ENCODE measurements around the gene BCR.

The BCR gene

GRCh38 chr22:23287136-23288095, 107.1 kb downstream of the BCR start:
- Histone ChIP-seq H3K36me3 (ENCODE audit: insufficient read depth, low read length) (peaks cover 18% of the 10 kb centered on the region), H3K4me1 (ENCODE audit: insufficient read depth, low read length) (no peaks in the 10 kb centered on the region), H3K9ac (ENCODE audit: low read depth, low read length) (no peak overlapping the region), H3K9me3 (ENCODE audit: control insufficient read depth, insufficient read depth, low read length) (no peaks in the 10 kb centered on the region)

GRCh38 chr22:23288301-23289129, 108.2 kb downstream of the BCR start:
- Histone ChIP-seq H3K9me3 (ENCODE audit: control insufficient read depth, insufficient read depth, low read length) (no peaks in the 10 kb centered on the region), H3K36me3 (ENCODE audit: insufficient read depth, low read length) (peaks cover 21% of the 10 kb centered on the region), H3K4me1 (ENCODE audit: insufficient read depth, low read length) (no peaks in the 10 kb centered on the region), H3K9ac (ENCODE audit: low read depth, low read length) (no peak overlapping the region)

DNA sequence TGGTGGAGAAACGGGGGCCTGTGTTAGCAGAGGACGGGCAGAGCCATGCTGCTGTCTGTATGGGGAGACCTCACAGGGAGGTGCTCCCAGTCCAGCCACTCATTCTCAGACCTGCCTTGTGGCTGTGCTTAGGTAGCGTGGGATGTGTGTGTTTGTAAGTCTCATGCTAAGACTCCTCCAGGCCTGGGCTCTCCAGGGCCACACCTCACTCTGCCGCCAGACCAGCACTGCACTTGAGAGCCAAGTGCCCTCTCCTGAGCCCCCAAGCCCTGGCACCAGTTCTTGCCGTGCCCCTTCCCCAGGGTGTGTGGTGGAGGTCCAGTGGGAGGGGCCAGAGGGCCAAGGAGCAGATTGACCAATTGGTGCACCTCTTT, 108.8 kb downstream of the BCR start:
- H3K9me3 ChIP-seq (ENCODE audit: control insufficient read depth, insufficient read depth, low read length) = no peaks in the 10 kb centered on the region
- H3K9ac ChIP-seq (ENCODE audit: low read depth, low read length) = no peak overlapping the region
- H3K4me1 ChIP-seq (ENCODE audit: insufficient read depth, low read length) = no peaks in the 10 kb centered on the region
- peaks cover 24% of the 10 kb centered on the region for H3K36me3 ChIP-seq (ENCODE audit: insufficient read depth, low read length)

DNA sequence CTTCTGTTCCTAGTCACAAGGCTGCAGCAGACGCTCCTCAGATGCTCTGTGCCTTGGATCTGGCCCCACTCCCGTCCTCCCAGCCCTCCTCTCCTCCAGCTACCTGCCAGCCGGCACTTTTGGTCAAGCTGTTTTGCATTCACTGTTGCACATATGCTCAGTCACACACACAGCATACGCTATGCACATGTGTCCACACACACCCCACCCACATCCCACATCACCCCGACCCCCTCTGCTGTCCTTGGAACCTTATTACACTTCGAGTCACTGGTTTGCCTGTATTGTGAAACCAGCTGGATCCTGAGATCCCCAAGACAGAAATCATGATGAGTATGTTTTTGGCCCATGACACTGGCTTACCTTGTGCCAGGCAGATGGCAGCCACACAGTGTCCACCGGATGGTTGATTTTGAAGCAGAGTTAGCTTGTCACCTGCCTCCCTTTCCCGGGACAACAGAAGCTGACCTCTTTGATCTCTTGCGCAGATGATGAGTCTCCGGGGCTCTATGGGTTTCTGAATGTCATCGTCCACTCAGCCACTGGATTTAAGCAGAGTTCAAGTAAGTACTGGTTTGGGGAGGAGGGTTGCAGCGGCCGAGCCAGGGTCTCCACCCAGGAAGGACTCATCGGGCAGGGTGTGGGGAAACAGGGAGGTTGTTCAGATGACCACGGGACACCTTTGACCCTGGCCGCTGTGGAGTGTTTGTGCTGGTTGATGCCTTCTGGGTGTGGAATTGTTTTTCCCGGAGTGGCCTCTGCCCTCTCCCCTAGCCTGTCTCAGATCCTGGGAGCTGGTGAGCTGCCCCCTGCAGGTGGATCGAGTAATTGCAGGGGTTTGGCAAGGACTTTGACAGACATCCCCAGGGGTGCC, 109.8 kb downstream of the BCR start:
- Histone ChIP-seq H3K9ac (ENCODE audit: low read depth, low read length) (no peak overlapping the region), H3K9me3 (ENCODE audit: control insufficient read depth, insufficient read depth, low read length) (no peaks in the 10 kb centered on the region), H3K36me3 (ENCODE audit: insufficient read depth, low read length) (peaks cover 23% of the 10 kb centered on the region), H3K4me1 (ENCODE audit: insufficient read depth, low read length) (no peaks in the 10 kb centered on the region)

DNA sequence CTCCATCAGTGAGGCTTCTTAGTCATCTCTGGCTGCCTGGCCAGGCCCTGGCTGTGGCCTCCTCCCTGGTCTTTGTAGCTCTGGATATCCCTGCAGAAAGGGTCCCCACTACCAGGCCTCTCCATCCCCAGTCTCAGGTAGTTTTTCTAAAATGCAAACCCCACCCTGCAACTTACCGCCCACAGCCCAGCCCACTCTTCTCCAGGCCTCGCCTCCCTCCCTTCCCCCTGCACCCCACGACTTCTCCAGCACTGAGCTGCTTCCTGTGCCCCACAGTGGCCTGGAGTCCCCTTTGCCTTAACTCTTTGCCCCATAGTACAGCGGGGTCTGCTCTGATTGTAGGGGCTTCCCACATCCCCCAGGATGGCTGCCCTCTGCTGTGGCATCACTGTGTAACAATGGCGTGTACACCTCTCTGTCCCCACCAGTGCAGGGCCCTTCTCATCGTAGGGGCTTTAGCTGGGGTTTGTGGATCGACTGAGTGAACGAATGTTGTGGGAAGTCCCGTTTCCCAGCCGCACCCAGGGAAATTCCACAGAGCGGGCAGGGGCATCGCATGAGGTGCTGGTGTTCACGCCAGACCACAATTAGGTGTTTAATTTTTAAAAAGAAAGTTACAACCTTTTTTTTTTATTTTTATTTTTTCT, 111.6 kb downstream of the BCR start:
- H3K9me3 ChIP-seq (ENCODE audit: control insufficient read depth, insufficient read depth, low read length) = no peaks in the 10 kb centered on the region
- no peaks in the 10 kb centered on the region for H3K4me1 ChIP-seq (ENCODE audit: insufficient read depth, low read length)
- H3K36me3 ChIP-seq (ENCODE audit: insufficient read depth, low read length) = peaks cover 19% of the 10 kb centered on the region
- H3K9ac ChIP-seq (ENCODE audit: low read depth, low read length) = no peak overlapping the region

- H3K9me3 ChIP-seq (ENCODE audit: control insufficient read depth, insufficient read depth, low read length) = no peaks in the 10 kb centered on the region
- peaks cover 23% of the 10 kb centered on the region for H3K36me3 ChIP-seq (ENCODE audit: insufficient read depth, low read length)
- no peak overlapping the region for H3K9ac ChIP-seq (ENCODE audit: low read depth, low read length)
- H3K4me1 ChIP-seq (ENCODE audit: insufficient read depth, low read length) = no peaks in the 10 kb centered on the region
Measured at GRCh38 chr22:23292453-23293350, 112.4 kb downstream of the BCR start.

- peaks cover 24% of the 10 kb centered on the region for H3K36me3 ChIP-seq (ENCODE audit: insufficient read depth, low read length)
- no peaks in the 10 kb centered on the region for H3K4me1 ChIP-seq (ENCODE audit: insufficient read depth, low read length)
- no peak overlapping the region for H3K9ac ChIP-seq (ENCODE audit: low read depth, low read length)
- no peaks in the 10 kb centered on the region for H3K9me3 ChIP-seq (ENCODE audit: control insufficient read depth, insufficient read depth, low read length)
Measured at GRCh38 chr22:23293720-23294119, 113.4 kb downstream of the BCR start.

DNA sequence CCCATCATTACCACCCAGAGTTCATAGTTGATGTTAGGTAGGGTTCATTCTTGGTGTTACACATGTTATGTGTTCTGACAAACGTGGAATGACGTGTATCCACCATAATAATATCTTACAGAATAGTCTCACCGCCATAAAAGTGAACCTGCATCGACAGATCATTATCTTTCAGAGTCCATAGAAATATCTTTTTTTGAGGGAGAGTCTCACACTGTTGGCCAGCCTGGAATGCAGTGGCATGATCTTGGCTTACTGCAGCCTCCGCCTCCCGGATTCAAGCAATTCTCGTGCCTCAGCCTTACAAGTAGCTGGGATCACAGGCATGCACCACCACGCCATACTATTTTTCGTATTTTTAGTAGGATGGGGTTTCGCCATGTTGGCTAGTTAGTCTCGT, 113.9 kb downstream of the BCR start:
- Histone ChIP-seq H3K9me3 (ENCODE audit: control insufficient read depth, insufficient read depth, low read length) (no peaks in the 10 kb centered on the region), H3K9ac (ENCODE audit: low read depth, low read length) (no peak overlapping the region), H3K36me3 (ENCODE audit: insufficient read depth, low read length) (peaks cover 24% of the 10 kb centered on the region), H3K4me1 (ENCODE audit: insufficient read depth, low read length) (no peaks in the 10 kb centered on the region)

DNA sequence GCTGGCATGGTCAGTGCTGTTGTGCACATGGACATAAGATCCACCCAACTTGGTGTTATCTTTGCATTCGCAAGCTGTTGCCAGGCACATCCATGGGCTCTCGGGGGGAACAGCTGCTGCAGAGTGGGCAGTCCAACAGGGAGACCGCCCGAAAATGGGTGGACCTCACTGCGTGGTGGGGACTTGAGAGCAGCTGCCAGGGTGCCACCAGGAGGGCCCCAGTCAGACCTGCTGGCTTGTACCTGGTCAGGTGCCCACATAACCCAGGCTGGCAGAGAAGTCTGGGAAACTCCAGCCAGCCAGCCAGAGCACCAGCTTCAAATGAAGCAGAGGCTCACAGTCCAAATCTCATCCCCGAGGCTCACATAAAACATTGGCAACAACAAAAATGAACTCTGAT, 120.2 kb downstream of the BCR start:
- Histone ChIP-seq H3K9ac (ENCODE audit: low read depth, low read length) (no peak overlapping the region), H3K36me3 (ENCODE audit: insufficient read depth, low read length) (peaks cover 6% of the 10 kb centered on the region; the same call in 1 of the 2 replicates), H3K4me1 (ENCODE audit: insufficient read depth, low read length) (no peaks in the 10 kb centered on the region), H3K9me3 (ENCODE audit: control insufficient read depth, insufficient read depth, low read length) (no peaks in the 10 kb centered on the region)

DNA sequence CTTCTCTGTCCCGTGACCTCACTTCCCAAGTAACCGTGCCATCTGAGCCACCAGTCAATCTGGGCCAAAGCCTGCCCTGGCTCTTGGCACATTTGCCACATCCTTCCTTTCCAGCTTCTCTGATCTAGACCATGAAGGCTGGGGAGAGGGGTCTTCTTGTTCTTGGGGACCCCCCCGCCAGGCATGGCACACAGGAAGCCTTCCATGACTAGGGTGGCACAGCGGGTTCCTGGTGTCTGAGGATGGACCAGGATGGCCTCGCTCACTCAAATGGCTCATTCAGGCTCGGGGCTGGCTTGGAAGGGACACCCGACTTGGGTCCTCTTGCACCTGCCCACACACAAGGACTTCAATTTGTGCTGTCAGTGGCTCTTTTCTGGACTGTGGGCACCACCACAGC, 121.3 kb downstream of the BCR start:
- Histone ChIP-seq H3K36me3 (ENCODE audit: insufficient read depth, low read length) (peaks cover 6% of the 10 kb centered on the region; the same call in 1 of the 2 replicates), H3K4me1 (ENCODE audit: insufficient read depth, low read length) (no peaks in the 10 kb centered on the region), H3K9ac (ENCODE audit: low read depth, low read length) (no peak overlapping the region)

GRCh38 chr22:23302171-23303002, 122.1 kb downstream of the BCR start:
- Histone ChIP-seq H3K9ac (ENCODE audit: low read depth, low read length) (no peak overlapping the region), H3K9me3 (ENCODE audit: control insufficient read depth, insufficient read depth, low read length) (no peaks in the 10 kb centered on the region), H3K36me3 (ENCODE audit: insufficient read depth, low read length) (peaks cover 4% of the 10 kb centered on the region; the same call in 1 of the 2 replicates), H3K4me1 (ENCODE audit: insufficient read depth, low read length) (no peaks in the 10 kb centered on the region)

More for the DNA sequence above, 121.3 kb downstream of the BCR start:
- H3K9me3 ChIP-seq (ENCODE audit: control insufficient read depth, insufficient read depth, low read length) = no peaks in the 10 kb centered on the region

DNA sequence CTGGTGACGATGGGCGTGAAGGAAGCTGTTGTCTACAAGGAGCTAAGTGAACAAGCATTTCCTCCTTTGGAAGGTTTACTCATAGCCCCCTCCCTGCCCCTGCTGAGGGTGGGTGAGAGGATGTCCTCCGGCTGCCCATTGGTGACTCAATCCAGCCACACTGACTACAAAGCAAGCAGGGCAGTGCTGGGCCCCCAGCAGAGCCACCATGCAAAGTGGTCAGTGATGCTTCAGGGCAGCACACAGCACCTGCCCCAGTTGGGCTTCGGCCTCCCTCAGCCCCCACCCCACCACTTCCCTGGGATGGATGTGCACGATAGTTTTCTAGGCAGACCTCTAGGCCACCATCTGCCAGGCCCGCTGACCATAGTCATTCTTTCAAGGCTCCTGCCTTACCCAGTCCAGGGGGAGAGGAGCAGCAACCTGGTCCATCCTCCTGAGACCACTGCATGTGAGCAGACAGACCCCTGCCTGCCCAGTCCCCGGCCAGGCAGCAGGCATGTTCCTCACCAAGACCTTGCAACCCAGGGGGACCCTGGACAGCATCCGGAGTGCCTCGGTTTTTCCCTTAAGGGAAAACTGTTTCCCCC, 125.1 kb downstream of the BCR start:
- Histone ChIP-seq H3K36me3 (ENCODE audit: insufficient read depth, low read length) (no peaks in the 10 kb centered on the region), H3K4me1 (ENCODE audit: insufficient read depth, low read length) (no peaks in the 10 kb centered on the region), H3K9ac (ENCODE audit: low read depth, low read length) (no peak overlapping the region), H3K9me3 (ENCODE audit: control insufficient read depth, insufficient read depth, low read length) (no peaks in the 10 kb centered on the region)
